Activated T-cell treated with anti-CD3 and anti-CD28 coated beads for 24 hours (primary cell): Measurements from ENCODE around the gene SPTB.

Source experiments
- DNase-seq: peaks from one replicate; pipeline ENCODE4 v3.0.0-alpha.2; 2020; ENCODE audit warnings: low read depth

The SPTB gene

GRCh38 chr14:64789696-64790095 is 90.0 kb downstream of the SPTB start:
- DNase-seq: no peak

- DNase-seq: no peak
Measured at GRCh38 chr14:64788706-64789105, 91.0 kb downstream of the SPTB start.

DNA sequence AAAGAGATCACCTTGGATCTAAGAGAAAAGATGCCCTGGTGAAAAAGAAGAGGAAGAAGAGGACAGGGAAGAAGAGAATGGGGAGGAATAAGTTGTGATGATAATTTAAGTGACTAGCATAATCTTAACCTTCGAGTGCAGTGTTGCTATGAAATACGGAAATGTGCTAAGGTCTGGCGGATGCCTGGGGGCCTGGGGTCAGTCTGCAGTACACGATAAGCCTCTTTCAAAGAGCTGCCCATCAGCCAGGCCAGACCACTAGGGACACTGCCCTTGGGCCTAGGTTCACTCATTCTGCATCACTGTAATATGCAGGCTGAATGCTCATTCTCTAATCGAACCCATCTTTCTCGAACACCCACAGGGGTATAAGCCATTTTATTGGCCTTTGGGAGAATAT is 92.1 kb downstream of the SPTB start:
- no peak for DNase-seq

GRCh38 chr14:64786296-64787149 is 93.2 kb downstream of the SPTB start:
- DNase-seq: no peak

DNA sequence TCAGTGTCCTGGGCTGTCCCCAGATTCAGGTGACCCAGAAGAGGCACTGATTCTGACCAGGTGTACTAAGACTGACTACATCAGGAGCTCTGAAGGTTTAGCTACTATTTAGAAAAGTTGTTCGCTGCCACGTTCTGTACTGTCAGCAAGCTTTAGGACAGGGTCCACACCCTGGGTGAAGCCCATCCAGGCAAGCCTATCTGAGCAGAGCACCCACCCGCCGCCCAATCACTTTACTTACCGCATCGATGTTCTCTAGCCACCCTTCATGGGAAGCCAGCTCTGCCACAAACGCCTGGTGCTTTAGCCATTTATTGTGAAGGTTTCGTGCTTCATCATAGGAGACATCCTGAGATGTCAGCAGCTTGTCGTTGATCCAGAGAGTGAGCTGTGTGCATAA is 95.7 kb downstream of the SPTB start:
- no peak for DNase-seq

DNA sequence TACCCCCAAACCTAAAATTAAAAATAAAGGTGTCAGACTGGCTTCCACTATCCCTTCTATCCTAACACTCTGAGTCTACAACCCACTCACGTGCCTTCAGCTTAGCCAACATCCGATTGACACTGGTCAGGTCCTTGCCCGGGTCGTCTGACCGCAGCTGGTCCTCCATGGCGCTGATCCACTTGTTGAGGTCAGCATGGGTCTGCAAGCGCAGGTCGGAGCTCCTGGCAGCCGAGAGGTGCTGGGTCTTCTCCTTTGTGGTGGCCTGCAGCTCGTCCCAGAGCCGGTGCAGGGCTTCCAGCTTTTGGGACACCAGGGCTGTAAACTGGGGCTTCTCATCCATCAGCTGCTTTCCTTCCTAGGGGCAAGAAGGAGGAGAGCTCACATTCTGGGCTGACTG is 97.5 kb downstream of the SPTB start:
- DNase-seq: no peak

GRCh38 chr14:64779472-64779871 is 100.2 kb downstream of the SPTB start:
- DNase-seq: no peak

GRCh38 chr14:64778104-64778754 is 101.5 kb downstream of the SPTB start:
- no peak for DNase-seq

GRCh38 chr14:64777461-64777860 is 102.2 kb downstream of the SPTB start:
- no peak for DNase-seq

DNA sequence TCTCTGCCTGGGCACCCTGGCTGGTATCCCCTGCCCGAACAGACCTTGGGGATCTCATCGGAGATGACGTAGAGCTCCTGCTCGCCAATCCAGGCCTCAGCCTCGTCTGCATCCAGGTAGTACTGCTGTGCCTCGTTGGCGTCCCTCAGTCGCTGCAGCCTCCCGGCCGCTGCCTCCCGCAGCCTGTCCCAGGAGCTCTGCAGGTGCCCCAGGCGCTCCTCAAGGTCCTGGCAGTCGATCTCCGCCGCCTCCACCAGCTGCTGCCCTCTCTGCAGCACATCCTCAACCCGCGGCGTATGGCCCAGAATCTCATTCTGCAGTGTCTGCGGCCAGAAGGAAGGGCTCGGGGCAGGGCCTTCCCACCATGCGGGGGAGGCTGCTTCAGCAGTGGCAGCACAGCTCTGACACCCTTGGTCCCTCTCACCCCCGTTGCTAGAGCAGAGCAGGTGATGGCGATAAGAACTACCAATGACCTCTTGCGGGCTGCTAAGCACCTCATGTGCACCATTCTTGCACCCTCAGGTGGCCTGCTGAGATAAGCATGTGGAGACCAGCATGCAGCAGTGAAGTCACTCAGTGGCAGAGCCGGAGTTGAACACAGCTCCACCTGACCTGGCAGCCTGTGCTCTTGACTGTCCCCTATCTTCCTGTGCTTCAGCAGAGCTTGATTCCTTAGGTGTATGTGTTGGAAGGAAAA is 104.5 kb downstream of the SPTB start:
- DNase-seq: no peak

GRCh38 chr14:64774272-64774671 is 105.4 kb downstream of the SPTB start:
- DNase-seq: no peak

DNA sequence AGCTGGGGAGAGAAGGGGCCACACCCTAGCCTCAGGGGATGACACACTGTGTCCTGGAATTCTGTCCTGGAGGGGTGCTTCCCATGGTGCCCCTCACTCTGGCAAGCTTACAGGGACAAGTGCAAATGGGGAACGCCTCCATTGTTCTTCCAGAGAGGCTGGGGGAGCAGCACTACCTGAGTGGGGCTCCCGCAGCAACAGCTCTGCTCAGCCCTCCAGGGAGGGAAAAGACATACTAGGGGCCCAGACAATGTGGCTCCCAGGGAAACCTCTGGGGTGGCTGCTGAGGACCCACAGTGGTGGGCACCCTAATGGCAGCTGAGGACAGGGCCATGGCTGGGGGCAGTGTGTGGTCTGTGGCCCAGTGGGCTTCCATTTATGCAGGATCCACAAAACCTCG is 106.1 kb downstream of the SPTB start:
- DNase-seq: no peak

DNA sequence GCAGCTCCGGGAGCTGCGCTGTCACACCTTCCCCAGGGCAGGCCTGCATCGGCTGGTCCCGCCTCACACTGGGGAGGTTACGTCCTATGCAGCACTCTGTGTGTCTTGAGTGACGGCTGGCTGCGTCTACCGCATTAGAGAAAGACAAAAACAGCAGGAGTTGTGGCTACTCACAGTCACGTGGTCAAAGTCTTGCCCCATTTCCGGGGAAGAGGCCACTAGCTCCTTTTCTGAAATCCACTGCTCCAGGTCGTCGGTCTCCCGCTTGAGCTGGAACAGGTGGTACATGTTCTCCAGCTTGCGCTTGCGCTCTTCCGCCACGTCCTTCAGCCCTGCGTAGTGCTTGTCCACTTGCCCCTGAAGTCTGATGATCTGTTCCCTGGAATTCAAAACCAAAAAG is 106.7 kb downstream of the SPTB start:
- DNase-seq: no peak

DNA sequence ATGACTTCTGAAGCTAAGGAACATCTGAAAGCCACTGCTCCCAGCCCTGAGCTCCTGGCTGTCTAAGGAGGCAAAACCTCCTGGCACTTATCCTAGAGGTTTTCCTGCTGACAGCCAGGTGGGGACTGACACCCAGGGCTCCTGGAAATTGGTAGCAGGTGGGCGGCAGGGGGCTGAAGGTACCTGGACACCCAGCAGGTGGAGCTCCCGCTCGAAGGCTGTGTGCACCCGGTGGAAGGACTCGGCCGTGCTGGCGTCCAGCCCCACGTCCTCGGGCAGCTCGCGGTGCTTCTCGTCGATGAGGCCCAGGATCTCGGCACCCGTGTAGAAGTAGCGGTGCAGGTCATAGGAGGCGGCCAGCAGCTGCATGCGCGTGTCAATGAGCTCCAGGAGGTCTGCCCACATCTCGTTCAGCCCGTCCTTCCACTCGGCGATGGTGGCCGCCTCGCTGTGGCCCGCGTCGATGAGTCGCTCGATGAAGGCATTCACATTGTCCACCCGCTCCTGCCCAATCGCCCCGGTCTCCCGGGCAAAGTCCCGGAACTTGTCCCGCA is 107.2 kb downstream of the SPTB start:
- no peak for DNase-seq

GRCh38 chr14:64771161-64771560 is 108.5 kb downstream of the SPTB start:
- no peak for DNase-seq

- no peak for DNase-seq
Measured at GRCh38 chr14:64770751-64771150, 109.0 kb downstream of the SPTB start.

GRCh38 chr14:64769096-64770020 is 110.3 kb downstream of the SPTB start:
- no peak for DNase-seq

DNA sequence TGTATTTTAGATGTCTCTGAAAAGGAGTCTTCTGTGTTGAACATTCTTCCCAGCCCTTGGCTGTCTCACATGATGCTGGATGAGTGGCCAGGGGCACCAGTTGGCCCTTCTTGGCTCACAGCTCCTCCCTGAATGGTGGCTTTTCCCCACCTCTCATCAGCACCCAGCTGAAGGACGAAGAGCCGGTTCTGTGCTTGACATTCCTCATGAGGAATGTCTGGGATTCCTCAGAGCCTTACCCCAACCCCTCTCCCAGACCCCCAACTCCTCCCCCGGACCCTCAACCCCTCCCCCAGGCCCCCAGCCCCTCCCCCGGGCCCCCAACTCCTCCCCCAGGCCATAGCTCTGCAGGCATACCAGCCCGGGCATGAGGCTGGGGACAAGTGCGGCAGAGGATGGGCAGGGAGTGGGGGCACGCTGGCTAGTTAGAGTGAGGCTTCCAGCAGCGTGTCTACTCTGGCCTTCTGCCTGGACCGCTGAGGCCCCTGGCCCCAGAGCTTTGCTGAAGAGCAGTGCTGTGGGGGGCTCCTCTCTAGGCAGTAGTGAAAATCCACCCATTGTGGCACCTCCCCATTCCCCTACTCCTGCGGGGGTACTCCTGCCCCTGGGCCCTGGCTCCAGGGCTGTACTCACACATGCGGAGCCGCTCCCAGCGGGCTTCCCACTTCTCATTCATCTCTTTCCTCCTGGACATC is 111.2 kb downstream of the SPTB start:
- DNase-seq: no peak

DNA sequence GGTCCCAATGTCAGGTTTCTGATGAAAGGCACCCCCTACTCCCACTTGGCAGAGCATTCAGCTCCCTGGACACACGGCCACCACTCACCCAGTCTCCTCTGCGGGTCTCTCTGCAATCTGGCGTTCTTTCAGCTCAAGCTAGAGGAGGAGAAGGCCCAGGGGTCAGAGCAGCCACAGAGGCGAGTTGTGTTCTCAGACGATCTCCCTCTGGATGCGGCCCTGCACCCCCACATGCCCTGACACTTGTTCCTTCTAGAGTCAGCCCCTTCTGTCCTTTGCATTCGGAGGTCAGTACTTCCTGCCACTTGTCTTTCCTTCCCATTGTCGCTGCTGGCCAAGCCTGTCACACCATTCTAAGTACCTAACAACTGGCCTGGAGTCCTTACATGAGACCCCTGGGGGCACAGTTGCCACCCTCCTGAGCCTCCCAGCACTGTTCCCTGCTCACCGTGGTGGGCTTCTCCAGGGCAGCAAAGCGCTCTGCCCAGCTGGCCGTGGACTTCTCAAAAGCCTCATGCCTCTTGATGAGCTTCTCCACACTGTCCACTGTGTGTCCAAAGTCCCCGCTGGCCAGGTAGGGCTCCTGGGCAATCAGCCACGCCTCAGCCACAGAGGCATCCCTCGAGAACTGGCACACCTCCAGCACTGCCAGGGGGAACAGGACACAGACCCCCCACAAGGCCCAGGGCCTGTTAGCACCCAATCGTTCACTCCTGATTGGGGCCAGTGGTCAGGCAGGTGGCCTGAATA is 112.3 kb downstream of the SPTB start:
- no peak for DNase-seq

DNA sequence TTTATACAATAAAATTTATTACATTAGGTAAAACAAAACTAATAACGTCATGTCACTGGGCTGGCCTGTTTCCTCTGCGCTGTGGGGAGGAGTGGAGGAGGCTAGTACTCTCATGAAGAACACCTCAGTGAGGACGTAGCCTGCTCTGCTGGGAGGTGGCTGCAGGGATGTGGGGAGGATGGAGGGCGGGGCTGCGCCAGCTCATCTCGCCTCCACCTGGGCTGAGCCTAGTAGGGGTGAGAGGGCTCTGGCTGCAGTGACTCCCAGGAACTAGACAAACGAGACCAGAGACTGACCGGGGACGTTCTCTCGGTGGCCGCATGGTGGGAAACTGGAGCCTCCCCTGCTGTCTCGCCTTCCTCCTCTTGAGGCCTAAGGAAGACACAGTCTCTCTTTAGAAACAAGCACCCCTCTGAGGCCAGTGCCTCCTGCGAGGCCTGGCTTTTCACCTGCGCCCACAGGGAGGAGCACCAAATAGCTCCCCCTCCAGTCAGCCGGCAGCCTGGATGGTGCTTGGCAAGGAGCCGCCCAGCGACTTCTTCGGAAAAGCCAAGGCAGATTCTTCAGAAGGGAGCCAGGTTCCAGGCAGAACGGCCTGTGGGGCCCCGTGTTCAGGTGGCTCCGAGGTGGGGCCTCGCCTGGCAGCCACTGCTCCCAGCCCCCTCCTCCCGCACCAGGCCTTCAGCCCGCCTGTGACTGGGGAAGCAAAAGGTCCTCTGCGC is 113.1 kb downstream of the SPTB start:
- DNase-seq: no peak
